Stimulated activated CD4-positive, alpha-beta T cell treated with anti-CD3 and anti-CD28 coated beads, Interleukin-2, amount 100 ng/mL, for 48 hours (primary cell): Measurements from ENCODE around the gene HOXC9.

Experiments
- DNase-seq, 2 donors: peaks; one replicate each; pipeline ENCODE4 v3.0.0-alpha.2; 2020

The HOXC9 gene

GRCh38 chr12:54003625-54004024 lies 3.7 kb downstream of the HOXC9 start:
- DNase-seq = no peak

- DNase-seq = no peak
Observed at GRCh38 chr12:54004063-54004840, 4.3 kb downstream of the HOXC9 start.

GRCh38 chr12:54004841-54005530 lies 5.0 kb downstream of the HOXC9 start:
- no peak for DNase-seq

GRCh38 chr12:54005531-54005852 lies 5.5 kb downstream of the HOXC9 start:
- DNase-seq = no peak

- peak; percentile 88 for DNase-seq
Observed at GRCh38 chr12:54005853-54006558, 6.0 kb downstream of the HOXC9 start.

- no peak for DNase-seq
Observed at GRCh38 chr12:54006559-54007220, 6.7 kb downstream of the HOXC9 start.

- DNase-seq = no peak
Observed at GRCh38 chr12:54007538-54008259, 7.7 kb downstream of the HOXC9 start.

GRCh38 chr12:54008260-54008552 lies 8.2 kb downstream of the HOXC9 start:
- no peak for DNase-seq

GRCh38 chr12:54009171-54010052 lies 9.5 kb downstream of the HOXC9 start:
- no peak for DNase-seq

GRCh38 chr12:54010053-54010971 lies 10.4 kb downstream of the HOXC9 start:
- DNase-seq = no peak

GRCh38 chr12:54010972-54011664 lies 11.2 kb downstream of the HOXC9 start:
- no peak for DNase-seq

GRCh38 chr12:54011665-54012532 lies 11.9 kb downstream of the HOXC9 start:
- DNase-seq = no peak

- DNase-seq = no peak
Observed at GRCh38 chr12:54012631-54013409, 12.9 kb downstream of the HOXC9 start.

GRCh38 chr12:54014377-54015017 lies 14.5 kb downstream of the HOXC9 start:
- no peak for DNase-seq

GRCh38 chr12:54015018-54015931 lies 15.3 kb downstream of the HOXC9 start:
- DNase-seq = no peak

- no peak for DNase-seq
Observed at GRCh38 chr12:54016051-54016450, 16.1 kb downstream of the HOXC9 start.
